ENCODE data around the gene CCDC88B.

CCDC88B gene

GRCh38 chr11:64324692-64325469, 15.1 kb upstream of the CCDC88B start:
- no peaks in the 10 kb centered on the region for H3K9me3 ChIP-seq (ENCODE audit: control insufficient read depth, insufficient read depth, low read depth, low read length)
- ChIA-PET CTCF (interaction anchor here (0.8 to 2.9 kb wide), 3 partner anchors 21 to 30 kb away, joined by 3 to 10 read pairs (median 5); no protein-coding TSS in a partner anchor), POLR2A (interaction anchor here (0.7 to 0.9 kb wide), 2 partner anchors 8 to 1440 kb away, joined by 3 to 6 read pairs; partner anchors contain the start of gene TRMT112)
- H3K4me1 ChIP-seq (ENCODE audit: control insufficient read depth, insufficient read depth, low read length) = no peaks in the 10 kb centered on the region
- no peak overlapping the region for H3K4me3 ChIP-seq (ENCODE audit: low read depth, low read length)
- H3K27ac ChIP-seq (ENCODE audit: extremely low read depth, low read depth, low read length) = no peak overlapping the region
- peaks cover 0 to 34% of the 10 kb centered on the region in 2 experiments; a peak in 1 of 3 replicates for H3K36me3 ChIP-seq (ENCODE audit: control insufficient read depth in 2 of 2, insufficient read depth in 1 of 2, low read length in 2 of 2)
- TF ChIP-seq ZNF529 (tag by site-specific recombination; IDR thresholded peaks at IDR 0.05; ENCODE audit: insufficient replicate concordance) (no peak), ZNF777 (tag by site-specific recombination; IDR thresholded peaks at IDR 0.05; ENCODE audit: borderline replicate concordance) (no peak), GLIS2 (tag by site-specific recombination; IDR thresholded peaks at IDR 0.05) (no peak), TSHZ1 (tag by site-specific recombination; IDR thresholded peaks at IDR 0.05; ENCODE audit: borderline replicate concordance) (no peak), ZNF510 (tag by site-specific recombination; IDR thresholded peaks at IDR 0.05; ENCODE audit: insufficient replicate concordance) (no peak), ZNF23 (tag by site-specific recombination; IDR thresholded peaks at IDR 0.05; ENCODE audit: borderline replicate concordance) (no peak), ZNF426 (tag by site-specific recombination; IDR thresholded peaks at IDR 0.05) (peak; percentile 14; the same call in 1 of the 2 replicates), ZBTB17 (tag by site-specific recombination; IDR thresholded peaks at IDR 0.05) (peak; percentile 35; the same call in 1 of the 2 replicates)

- ChIA-PET CTCF (interaction anchor here (0.7 to 1.2 kb wide), 2 partner anchors 10 to 151 kb away, joined by 3 read pairs; partner anchors contain the start of genes PRDX5 and TRMT112), POLR2A (interaction anchor here (0.6 to 1.5 kb wide), 2 partner anchors 10 to 112 kb away, joined by 3 to 5 read pairs; partner anchors contain the start of genes PRDX5 and TRMT112)
- H3K9me3 ChIP-seq (ENCODE audit: control insufficient read depth, insufficient read depth, low read depth, low read length) = no peaks in the 10 kb centered on the region
- TF ChIP-seq ZNF692 (tag by site-specific recombination; IDR thresholded peaks at IDR 0.05) = no peak
- TF ChIP-seq MYNN (tag by site-specific recombination; IDR thresholded peaks at IDR 0.05; ENCODE audit: borderline replicate concordance) = no peak
- no peak for TF ChIP-seq ELK4 (IDR thresholded peaks at IDR 0.05; ENCODE audit: borderline replicate concordance, low read depth, low read length)
- TF ChIP-seq ZNF580 (tag by site-specific recombination; IDR thresholded peaks at IDR 0.05) = 0 out of 2 replicates have a peak, but pooled peaks have one; percentile 43
- no peak for TF ChIP-seq ZNF558 (tag by site-specific recombination; IDR thresholded peaks at IDR 0.05)
- no peak overlapping the region for H3K27ac ChIP-seq (ENCODE audit: extremely low read depth, low read depth, low read length)
- H3K36me3 ChIP-seq (ENCODE audit: control insufficient read depth in 2 of 2, insufficient read depth in 1 of 2, low read length in 2 of 2) = peaks cover 0 to 11% of the 10 kb centered on the region in 2 experiments; a peak in 1 of 3 replicates
- no peak overlapping the region for H3K4me3 ChIP-seq (ENCODE audit: low read depth, low read length)
- no peaks in the 10 kb centered on the region for H3K4me1 ChIP-seq (ENCODE audit: control insufficient read depth, insufficient read depth, low read length)
Observed at GRCh38 chr11:64327375-64327774, 12.6 kb upstream of the CCDC88B start.
